HepG2 (cell line): ENCODE measurements around the gene IL32. TPM values are rescaled to one million over a fixed set of nuclear protein-coding genes. Genes with fewer than 3 reads are reported as not detected.

Experiments used
- BHLHE40 ChIP-seq: IDR thresholded peaks from 2 replicates; pipeline ENCODE4 v1.6.1; 2011; ENCODE audit warnings: low read length, improper control_type of control experiment
- E2F2 ChIP-seq: sonication (generic); formaldehyde crosslinking; IDR thresholded peaks from 2 replicates; pipeline ENCODE4 v1.4.0; 2020; ENCODE audit warnings: missing genetic modification reagents, borderline replicate concordance
- HNF4A ChIP-seq: sonication (generic); formaldehyde crosslinking; IDR thresholded peaks from 2 replicates; pipeline ENCODE4 v1.4.0; 2020; ENCODE audit warnings: missing genetic modification reagents
- MEIS2 ChIP-seq: sonication (generic); formaldehyde crosslinking; IDR thresholded peaks from 2 replicates; pipeline ENCODE4 v1.9.0; 2021; ENCODE audit warnings: mild to moderate bottlenecking, missing genetic modification reagents
- RARG ChIP-seq: sonication (generic); formaldehyde crosslinking; IDR thresholded peaks from 2 replicates; pipeline ENCODE4 v1.4.0; 2020; ENCODE audit warnings: low read depth, mild to moderate bottlenecking, missing genetic modification reagents
- RELA ChIP-seq: sonication (generic); formaldehyde crosslinking; IDR thresholded peaks from 2 replicates; pipeline ENCODE4 v1.4.0; 2020; ENCODE audit warnings: missing genetic modification reagents
- SMARCE1 ChIP-seq: fragments of 450-650 bp; IDR thresholded peaks from 2 replicates; pipeline ENCODE4 v1.6.1; 2017; ENCODE audit warnings: borderline replicate concordance
- TAF1 ChIP-seq: sonication (generic); formaldehyde crosslinking; IDR thresholded peaks from 2 replicates; pipeline ENCODE4 v1.4.0; 2020; ENCODE audit warnings: missing genetic modification reagents
- TCF7L2 ChIP-seq: IDR thresholded peaks from 2 replicates; pipeline ENCODE4 v1.6.1; 2011; ENCODE audit warnings: mild to moderate bottlenecking, low read depth, low read length, moderate library complexity
- USF2 ChIP-seq, 2 experiments: sonication (generic) in 1 of 2; formaldehyde crosslinking in 1 of 2; IDR thresholded peaks; 2 replicates each; pipeline versions ENCODE4 v1.5.1 to v1.6.1; 2011 to 2020; ENCODE audit warnings: borderline replicate concordance in 1 of 2, low read depth in 1 of 2, low read length in 1 of 2, mild to moderate bottlenecking in 1 of 2, missing genetic modification reagents in 1 of 2, moderate library complexity in 1 of 2
- ZBTB40 ChIP-seq, 2 experiments: fragments of 450-650 bp in 1 of 2; sonication (generic) in 1 of 2; formaldehyde crosslinking in 1 of 2; IDR thresholded peaks; 2 replicates each; pipeline versions ENCODE4 v1.6.1 to v1.8.0; 2016 to 2022; ENCODE audit warnings: antibody characterized with exemption in 1 of 2, mild to moderate bottlenecking in 1 of 2, missing genetic modification reagents in 1 of 2
- ZNF230 ChIP-seq: sonication (generic); formaldehyde crosslinking; IDR thresholded peaks from 2 replicates; pipeline ENCODE4 v1.4.0; 2020; ENCODE audit warnings: mild to moderate bottlenecking, missing genetic modification reagents
- ZNF530 ChIP-seq: sonication (generic); formaldehyde crosslinking; IDR thresholded peaks from 2 replicates; pipeline ENCODE4 v1.5.0; 2020; ENCODE audit warnings: low read depth, mild to moderate bottlenecking, missing genetic modification reagents
- ZNF749 ChIP-seq: sonication (generic); formaldehyde crosslinking; IDR thresholded peaks from 2 replicates; pipeline ENCODE4 v1.8.0; 2022; ENCODE audit warnings: mild to moderate bottlenecking, missing genetic modification reagents, moderate library complexity, borderline replicate concordance
- ZNF773 ChIP-seq: sonication (generic); formaldehyde crosslinking; IDR thresholded peaks from 2 replicates; pipeline ENCODE4 v1.4.0; 2020; ENCODE audit warnings: missing genetic modification reagents, borderline replicate concordance
- polyA plus RNA-seq, 8 experiments: library from polyadenylated mRNA; depleted of rRNA in 3 of 8; stranded (reverse) in 7 of 8; unstranded in 1 of 8; fragments of >200 nt; fragmentation: Illumina TruSeq in 4 of 8; extraction: Trizol in 4 of 8; gene quantifications; 2 replicates each; pipeline versions ENCODE4 v1.2.1 to v1.2.3, GENCODE V29; 2011 to 2016; ENCODE audit warnings: low read depth in 4 of 8, missing spikeins in 1 of 8, mixed read lengths in 1 of 8; ENCODE audit not compliant: insufficient read depth in 1 of 8
- total RNA-seq, 5 experiments: library from RNA; depleted of rRNA; stranded (reverse); fragments of >200 nt; fragmentation: Illumina TruSeq; extraction: Trizol; gene quantifications; 2 replicates each; pipeline ENCODE4 v1.2.3, GENCODE V29; 2016; ENCODE audit warnings: low read depth in 1 of 5

Gene IL32
- total and polyA plus RNA-seq, 2 of the 13 experiments (the other 11 are each of a cell fraction or from before 2014, with no cell fraction given) = 115 to 165 TPM

GRCh38 chr16:3065069-3065741 is at the start of gene IL32 (continued):
- 0 out of 2 replicates have a peak, but pooled peaks have one; percentile 15 for TF ChIP-seq ZNF230 (CRISPR knock-in tag)
- TF ChIP-seq BHLHE40 = no peak
- TF ChIP-seq ZBTB40 (IDR thresholded peaks at IDR 0.05) = no peak
- TF ChIP-seq ZBTB40 (CRISPR knock-in tag; IDR thresholded peaks at IDR 0.05) = peak; percentile 47; the same call in 1 of the 2 replicates
- no peak for TF ChIP-seq TCF7L2
- TF ChIP-seq RELA = peak; percentile 97
- TF ChIP-seq USF2 (IDR thresholded peaks at IDR 0.05; ENCODE audit: low read depth, low read length) = no peak
- TF ChIP-seq USF2 (CRISPR knock-in tag; IDR thresholded peaks at IDR 0.05; ENCODE audit: borderline replicate concordance) = no peak
- no peak for TF ChIP-seq RARG (CRISPR knock-in tag)
- TF ChIP-seq ZNF773 (CRISPR knock-in tag) = no peak
- no peak for TF ChIP-seq ZNF749
- peak; percentile 59; the same call in 1 of the 2 replicates for TF ChIP-seq TAF1 (CRISPR knock-in tag)
- TF ChIP-seq MEIS2 (CRISPR knock-in tag) = 0 out of 2 replicates have a peak, but pooled peaks have one; percentile 33
- TF ChIP-seq SMARCE1 = no peak
- 0 out of 2 replicates have a peak, but pooled peaks have one; percentile 77 for TF ChIP-seq E2F2 (CRISPR knock-in tag)
- TF ChIP-seq HNF4A = peak; percentile 97
- TF ChIP-seq ZNF530 (CRISPR knock-in tag) = peak; percentile 74; the same call in 1 of the 2 replicates
